ENCODE data around the gene PRSS48. TPM values are rescaled to one million over a fixed set of nuclear protein-coding genes. Genes with fewer than 3 reads are reported as not detected.

PRSS48 gene
- total RNA-seq, 1 donor from 2014 or later: not detected

DNA sequence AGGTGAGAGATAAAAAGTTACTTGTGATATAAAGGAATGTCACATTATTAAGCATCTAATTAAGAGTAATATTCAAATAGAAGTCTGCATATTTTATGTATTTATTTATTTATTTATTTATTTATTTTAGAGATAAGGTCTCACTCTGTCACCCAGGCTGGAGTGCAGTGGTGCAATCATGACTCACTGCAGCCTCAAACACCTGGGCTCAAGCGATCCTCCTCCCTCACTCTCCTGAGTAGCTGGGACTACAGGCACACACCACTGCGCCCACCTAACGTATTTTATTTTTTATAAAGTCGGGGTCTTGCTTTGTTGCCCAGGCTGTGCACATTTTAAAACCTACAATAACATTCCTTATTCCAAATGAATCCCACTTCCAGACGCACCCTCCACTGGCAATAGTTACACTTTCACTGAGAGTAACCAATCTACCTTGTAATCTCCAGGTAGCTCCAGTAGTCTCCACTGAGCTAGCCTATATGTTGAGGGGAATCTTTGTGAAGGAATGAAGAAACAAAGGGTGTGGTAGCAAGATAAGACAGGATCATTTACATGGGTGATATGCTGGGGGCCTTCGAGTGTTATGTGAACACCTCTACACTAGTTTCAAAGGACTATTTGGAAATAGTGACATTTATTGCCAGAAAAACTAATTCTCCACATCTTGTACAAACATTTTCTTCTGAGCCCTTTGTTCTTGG, 36.5 kb downstream of the PRSS48 start:
- peaks cover 48% of the 10 kb centered on the region for H3K4me1 Mint-ChIP-seq (ENCODE audit: low read depth)
- no peaks in the 10 kb centered on the region for H3K27me3 Mint-ChIP-seq (ENCODE audit: low read depth)
- H3K4me3 Mint-ChIP-seq (ENCODE audit: unreplicated experiment): no peak overlapping the region
- TF ChIP-seq, protein P1, sequence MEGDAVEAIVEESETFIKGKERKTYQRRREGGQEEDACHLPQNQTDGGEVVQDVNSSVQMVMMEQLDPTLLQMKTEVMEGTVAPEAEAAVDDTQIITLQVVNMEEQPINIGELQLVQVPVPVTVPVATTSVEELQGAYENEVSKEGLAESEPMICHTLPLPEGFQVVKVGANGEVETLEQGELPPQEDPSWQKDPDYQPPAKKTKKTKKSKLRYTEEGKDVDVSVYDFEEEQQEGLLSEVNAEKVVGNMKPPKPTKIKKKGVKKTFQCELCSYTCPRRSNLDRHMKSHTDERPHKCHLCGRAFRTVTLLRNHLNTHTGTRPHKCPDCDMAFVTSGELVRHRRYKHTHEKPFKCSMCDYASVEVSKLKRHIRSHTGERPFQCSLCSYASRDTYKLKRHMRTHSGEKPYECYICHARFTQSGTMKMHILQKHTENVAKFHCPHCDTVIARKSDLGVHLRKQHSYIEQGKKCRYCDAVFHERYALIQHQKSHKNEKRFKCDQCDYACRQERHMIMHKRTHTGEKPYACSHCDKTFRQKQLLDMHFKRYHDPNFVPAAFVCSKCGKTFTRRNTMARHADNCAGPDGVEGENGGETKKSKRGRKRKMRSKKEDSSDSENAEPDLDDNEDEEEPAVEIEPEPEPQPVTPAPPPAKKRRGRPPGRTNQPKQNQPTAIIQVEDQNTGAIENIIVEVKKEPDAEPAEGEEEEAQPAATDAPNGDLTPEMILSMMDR (IDR thresholded peaks at IDR 0.05): no peak
- peaks cover 1% of the 10 kb centered on the region for H3K36me3 Mint-ChIP-seq (ENCODE audit: low read depth)
- H3K9me3 Mint-ChIP-seq (ENCODE audit: low read depth): no peaks in the 10 kb centered on the region
- no peak overlapping the region for H3K27ac Mint-ChIP-seq (ENCODE audit: unreplicated experiment)
- no peak for DNase-seq (ENCODE audit: low spot score)

DNA sequence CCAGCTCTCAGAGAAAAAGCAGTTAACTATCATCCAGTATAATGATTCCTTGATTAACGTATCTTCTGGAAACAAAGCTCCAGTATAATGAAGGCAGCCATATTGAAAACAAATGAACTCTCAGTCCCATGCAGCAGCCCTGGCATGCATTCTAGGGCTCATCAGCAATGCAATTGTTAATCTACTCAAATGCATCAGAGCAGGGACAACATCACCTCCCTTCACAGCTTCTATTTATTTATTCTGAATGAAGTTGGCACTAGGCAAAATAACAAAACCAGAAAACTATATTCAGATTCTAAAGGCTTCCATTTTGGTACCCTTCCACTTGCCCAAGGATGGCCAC, 37.0 kb downstream of the PRSS48 start:
- Mint-ChIP-seq H3K4me1 (ENCODE audit: low read depth) (peaks cover 48% of the 10 kb centered on the region), H3K36me3 (ENCODE audit: low read depth) (peaks cover 1% of the 10 kb centered on the region), H3K27me3 (ENCODE audit: low read depth) (no peaks in the 10 kb centered on the region), H3K27ac (ENCODE audit: unreplicated experiment) (no peak overlapping the region), H3K9me3 (ENCODE audit: low read depth) (no peaks in the 10 kb centered on the region), H3K4me3 (ENCODE audit: unreplicated experiment) (no peak overlapping the region)
- TF ChIP-seq, protein P1 (IDR thresholded peaks at IDR 0.05): no peak
- no peak for DNase-seq (ENCODE audit: low spot score)

GRCh38 chr4:151314479-151314878, 37.5 kb downstream of the PRSS48 start:
- DNase-seq (ENCODE audit: low spot score): no peak
- no peak overlapping the region for H3K4me3 Mint-ChIP-seq (ENCODE audit: unreplicated experiment)
- H3K27me3 Mint-ChIP-seq (ENCODE audit: low read depth): no peaks in the 10 kb centered on the region
- H3K27ac Mint-ChIP-seq (ENCODE audit: unreplicated experiment): peak overlapping the region; percentile 47
- H3K4me1 Mint-ChIP-seq (ENCODE audit: low read depth): peaks cover 48% of the 10 kb centered on the region
- H3K36me3 Mint-ChIP-seq (ENCODE audit: low read depth): peaks cover 1% of the 10 kb centered on the region
- no peaks in the 10 kb centered on the region for H3K9me3 Mint-ChIP-seq (ENCODE audit: low read depth)
- TF ChIP-seq, protein P1 (IDR thresholded peaks at IDR 0.05): no peak

DNA sequence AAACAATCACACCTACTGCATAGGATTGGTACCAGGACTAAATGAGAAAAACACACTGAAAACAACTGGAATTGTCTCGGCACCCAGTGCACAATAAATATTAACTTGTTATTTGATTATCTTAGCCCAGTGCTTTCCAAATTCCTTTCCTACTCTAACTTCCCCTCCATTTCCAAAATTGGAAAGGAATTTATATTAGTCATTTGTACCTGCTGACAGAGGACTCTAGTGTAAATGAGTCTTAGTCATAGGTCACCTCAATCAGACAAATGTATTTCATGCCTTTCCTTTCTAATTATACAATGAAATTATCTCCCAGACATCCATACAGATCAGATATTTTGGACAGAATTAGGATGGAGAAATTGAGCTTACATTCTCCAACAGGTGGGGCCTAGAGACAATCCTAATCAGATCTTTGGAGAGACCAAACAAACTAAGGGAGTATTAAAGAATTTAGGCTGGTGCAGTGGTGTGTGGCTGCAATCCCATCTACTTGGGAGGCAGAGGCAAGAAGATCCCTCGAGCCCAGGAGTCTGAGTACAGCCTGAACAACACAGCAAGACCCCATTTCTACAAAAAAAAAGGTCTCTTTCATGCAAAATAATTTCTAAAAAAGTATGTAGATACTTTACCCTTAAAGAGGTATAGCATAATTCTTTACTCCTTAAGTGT, 38.4 kb downstream of the PRSS48 start:
- H3K4me1 Mint-ChIP-seq (ENCODE audit: low read depth): peaks cover 53% of the 10 kb centered on the region
- peaks cover 1% of the 10 kb centered on the region for H3K36me3 Mint-ChIP-seq (ENCODE audit: low read depth)
- H3K27me3 Mint-ChIP-seq (ENCODE audit: low read depth): no peaks in the 10 kb centered on the region
- H3K9me3 Mint-ChIP-seq (ENCODE audit: low read depth): no peaks in the 10 kb centered on the region
- DNase-seq (ENCODE audit: low spot score): no peak
- no peak overlapping the region for H3K4me3 Mint-ChIP-seq (ENCODE audit: unreplicated experiment)
- peak overlapping the region; percentile 47 for H3K27ac Mint-ChIP-seq (ENCODE audit: unreplicated experiment)
- TF ChIP-seq, protein P1 (IDR thresholded peaks at IDR 0.05): no peak

GRCh38 chr4:151316645-151317044, 39.7 kb downstream of the PRSS48 start:
- Mint-ChIP-seq H3K4me3 (ENCODE audit: unreplicated experiment) (no peak overlapping the region), H3K9me3 (ENCODE audit: low read depth) (no peaks in the 10 kb centered on the region), H3K36me3 (ENCODE audit: low read depth) (peaks cover 1% of the 10 kb centered on the region), H3K27me3 (ENCODE audit: low read depth) (no peaks in the 10 kb centered on the region), H3K4me1 (ENCODE audit: low read depth) (peaks cover 56% of the 10 kb centered on the region), H3K27ac (ENCODE audit: unreplicated experiment) (no peak overlapping the region)
- no peak for DNase-seq (ENCODE audit: low spot score)
- TF ChIP-seq, protein P1 (IDR thresholded peaks at IDR 0.05): no peak
